IPS-15b (cell line): ENCODE data around the gene VSTM2L.
"Not testable (repeated sequence)": the region's sequence is repeated elsewhere in the genome, so short reads cannot be mapped to it uniquely, and the experiment has no call there.

Experiments
- H3K27me3 ChIP-seq: one replicate; pipeline ENCODE4 v1.6.1; 2013; ENCODE audit warnings: low read length; ENCODE audit not compliant: control insufficient read depth, insufficient read depth
- H3K36me3 ChIP-seq: one replicate; pipeline ENCODE4 v1.6.1; 2013; ENCODE audit warnings: low read length; ENCODE audit not compliant: control insufficient read depth, insufficient read depth
- H3K4me1 ChIP-seq: one replicate; pipeline ENCODE4 v1.6.1; 2013; ENCODE audit warnings: mild to moderate bottlenecking, low read length; ENCODE audit not compliant: control insufficient read depth, insufficient read depth
- H3K4me3 ChIP-seq: one replicate; pipeline ENCODE4 v1.5.1; 2013; ENCODE audit warnings: low read depth, low read length
- H3K9ac ChIP-seq: one replicate; pipeline ENCODE4 v1.6.1; 2013; ENCODE audit warnings: low read depth, mild to moderate bottlenecking, low read length
- H3K9me3 ChIP-seq: one replicate; pipeline ENCODE4 v1.6.1; 2013; ENCODE audit warnings: mild to moderate bottlenecking, low read length; ENCODE audit not compliant: control insufficient read depth, insufficient read depth

Gene VSTM2L

GRCh38 chr20:37947943-37948342 lies 45.0 kb downstream of the VSTM2L start:
- Histone ChIP-seq H3K4me3 (no peak overlapping the region), H3K9me3 (no peaks in the 10 kb centered on the region), H3K4me1 (no peaks in the 10 kb centered on the region), H3K9ac (no peak overlapping the region), H3K27me3 (no peaks in the 10 kb centered on the region), H3K36me3 (no peaks in the 10 kb centered on the region)

- H3K4me1 ChIP-seq = no peaks in the 10 kb centered on the region
- H3K4me3 ChIP-seq = no peak overlapping the region
- no peaks in the 10 kb centered on the region for H3K36me3 ChIP-seq
- no peak overlapping the region for H3K9ac ChIP-seq
- no peaks in the 10 kb centered on the region for H3K9me3 ChIP-seq
- H3K27me3 ChIP-seq = no peaks in the 10 kb centered on the region
Observed at GRCh38 chr20:37948956-37949355, 46.0 kb downstream of the VSTM2L start.

- no peaks in the 10 kb centered on the region for H3K27me3 ChIP-seq
- H3K4me1 ChIP-seq = peaks cover 2% of the 10 kb centered on the region
- H3K9me3 ChIP-seq = no peaks in the 10 kb centered on the region
- H3K36me3 ChIP-seq = no peaks in the 10 kb centered on the region
- no peak overlapping the region for H3K9ac ChIP-seq
- H3K4me3 ChIP-seq = no peak overlapping the region
Observed at GRCh38 chr20:37954190-37954589, 51.3 kb downstream of the VSTM2L start.

- no peaks in the 10 kb centered on the region for H3K36me3 ChIP-seq
- H3K9me3 ChIP-seq = no peaks in the 10 kb centered on the region
- peaks cover 2% of the 10 kb centered on the region for H3K4me1 ChIP-seq
- no peak overlapping the region for H3K4me3 ChIP-seq
- no peaks in the 10 kb centered on the region for H3K27me3 ChIP-seq
- no peak overlapping the region for H3K9ac ChIP-seq
Observed at GRCh38 chr20:37954626-37955025, 51.7 kb downstream of the VSTM2L start.

GRCh38 chr20:37955511-37955910 lies 52.6 kb downstream of the VSTM2L start:
- peaks cover 2% of the 10 kb centered on the region for H3K4me1 ChIP-seq
- no peaks in the 10 kb centered on the region for H3K36me3 ChIP-seq
- no peaks in the 10 kb centered on the region for H3K9me3 ChIP-seq
- no peaks in the 10 kb centered on the region for H3K27me3 ChIP-seq
- H3K4me3 ChIP-seq = no peak overlapping the region
- H3K9ac ChIP-seq = no peak overlapping the region

- H3K4me3 ChIP-seq = no peak overlapping the region
Observed at GRCh38 chr20:37956107-37956585, 53.2 kb downstream of the VSTM2L start.

GRCh38 chr20:37958856-37959520 lies 56.1 kb downstream of the VSTM2L start:
- Histone ChIP-seq H3K36me3 (no peaks in the 10 kb centered on the region), H3K4me1 (peaks cover 2% of the 10 kb centered on the region), H3K4me3 (no peak overlapping the region), H3K9ac (no peak overlapping the region), H3K9me3 (no peaks in the 10 kb centered on the region), H3K27me3 (no peaks in the 10 kb centered on the region)

More at GRCh38 chr20:37956107-37956585, 53.2 kb downstream of the VSTM2L start:
- Histone ChIP-seq H3K27me3 (no peaks in the 10 kb centered on the region), H3K9ac (no peak overlapping the region), H3K36me3 (no peaks in the 10 kb centered on the region), H3K9me3 (no peaks in the 10 kb centered on the region), H3K4me1 (peaks cover 2% of the 10 kb centered on the region)

- Histone ChIP-seq H3K4me1 (peaks cover 2% of the 10 kb centered on the region), H3K9ac (no peak overlapping the region), H3K36me3 (no peaks in the 10 kb centered on the region), H3K4me3 (no peak overlapping the region), H3K27me3 (no peaks in the 10 kb centered on the region), H3K9me3 (no peaks in the 10 kb centered on the region)
Observed at GRCh38 chr20:37961066-37961465, 58.1 kb downstream of the VSTM2L start.

- not testable (repeated sequence) for H3K4me3 ChIP-seq, H3K36me3 ChIP-seq, H3K9ac ChIP-seq, H3K27me3 ChIP-seq, H3K4me1 ChIP-seq, H3K9me3 ChIP-seq
Observed at GRCh38 chr20:37963483-37963882, 60.6 kb downstream of the VSTM2L start.

- Histone ChIP-seq H3K9ac (no peak overlapping the region), H3K4me3 (no peak overlapping the region)
Observed at GRCh38 chr20:37968841-37969401, 66.0 kb downstream of the VSTM2L start.

GRCh38 chr20:37969949-37970855 lies 67.3 kb downstream of the VSTM2L start:
- Histone ChIP-seq H3K36me3 (no peaks in the 10 kb centered on the region), H3K4me1 (peaks cover 18% of the 10 kb centered on the region), H3K9ac (no peak overlapping the region), H3K4me3 (no peak overlapping the region), H3K27me3 (peaks cover 22% of the 10 kb centered on the region), H3K9me3 (no peaks in the 10 kb centered on the region)

More at GRCh38 chr20:37968841-37969401, 66.0 kb downstream of the VSTM2L start:
- Histone ChIP-seq H3K36me3 (no peaks in the 10 kb centered on the region), H3K27me3 (peaks cover 22% of the 10 kb centered on the region), H3K4me1 (peaks cover 18% of the 10 kb centered on the region), H3K9me3 (no peaks in the 10 kb centered on the region)
